Thoracic aorta (tissue), 2 donors: ENCODE results near the gene WDR53. TPM values are rescaled to one million over a fixed set of nuclear protein-coding genes. Genes with fewer than 3 reads are reported as not detected.

ENCODE experiments used
- ATAC-seq: fragments of 150-250 bp; one replicate; pipeline ENCODE4 v1.8.0; 2017; ENCODE audit warnings: low read depth; ENCODE audit not compliant: insufficient number of reproducible peaks, low FRiP score
- DNase-seq: peaks from one replicate; pipeline ENCODE4 v3.0.0-alpha.2; 2020; ENCODE audit warnings: low spot score
- H3K27ac ChIP-seq, 2 donors: fragments of 200-600 bp; sonication (generic); 1 replicate in 1 of 2; 2 replicates in 1 of 2; pipeline ENCODE4 v1.5.1; 2016; ENCODE audit warnings: mild to moderate bottlenecking in 2 of 2, moderate library complexity in 2 of 2
- H3K27me3 ChIP-seq: fragments of 200-600 bp; sonication (generic); replicated peaks from 2 replicates; pipeline ENCODE4 v1.6.0; 2016; ENCODE audit warnings: mild to moderate bottlenecking; ENCODE audit not compliant: insufficient read depth
- H3K36me3 ChIP-seq: fragments of 200-600 bp; sonication (generic); one replicate; pipeline ENCODE4 v1.5.1; 2016
- H3K4me1 ChIP-seq, 2 donors: fragments of 200-600 bp; sonication (generic); 1 replicate in 1 of 2; 2 replicates in 1 of 2; pipeline versions ENCODE4 v1.5.1 to v1.6.0; 2016; ENCODE audit warnings: low read depth in 2 of 2, mild to moderate bottlenecking in 1 of 2; ENCODE audit not compliant: control insufficient read depth in 1 of 2
- H3K4me3 ChIP-seq: fragments of 200-600 bp; sonication (generic); 2 replicates; pipeline ENCODE4 v1.5.1; 2016; ENCODE audit warnings: mild to moderate bottlenecking
- H3K9me3 ChIP-seq: fragments of 200-600 bp; sonication (generic); 2 replicates; pipeline ENCODE4 v1.5.1; 2016
- CTCF ChIP-seq: fragments of 200-600 bp; sonication (generic); IDR thresholded peaks from one replicate; pipeline ENCODE4 v1.5.1; 2019; ENCODE audit warnings: antibody characterized with exemption
- total RNA-seq, 2 donors: library from RNA; depleted of rRNA; stranded (reverse); fragments of >200 nt; gene quantifications; one replicate each; pipeline versions ENCODE4 v1.1.0 to v1.2.3, GENCODE V29; 2016

The WDR53 gene
- total RNA-seq, 2 donors from 2014 or later = 5.6 to 6.7 TPM

GRCh38 chr3:196518966-196519717 lies 49.2 kb downstream of the WDR53 start:
- ATAC-seq (no peak), DNase-seq (no peak)
- H3K36me3 ChIP-seq = no peaks in the 10 kb centered on the region
- no peak overlapping the region for H3K27ac ChIP-seq
- peak; percentile 37 for TF ChIP-seq CTCF
- no peaks in the 10 kb centered on the region for H3K4me1 ChIP-seq
- no peaks in the 10 kb centered on the region for H3K27me3 ChIP-seq
- H3K9me3 ChIP-seq = peaks cover 15% of the 10 kb centered on the region
- no peak overlapping the region for H3K4me3 ChIP-seq

- ATAC-seq (no peak), DNase-seq (no peak)
- no peak for TF ChIP-seq CTCF
- Histone ChIP-seq H3K4me3 (no peak overlapping the region), H3K27ac (no peak overlapping the region), H3K27me3 (no peaks in the 10 kb centered on the region), H3K4me1 (no peaks in the 10 kb centered on the region), H3K36me3 (no peaks in the 10 kb centered on the region), H3K9me3 (peaks cover 15% of the 10 kb centered on the region)
These were observed 50.4 kb downstream of the WDR53 start for GRCh38 chr3:196517919-196518318.

GRCh38 chr3:196517162-196517800 lies 51.1 kb downstream of the WDR53 start:
- no peak for TF ChIP-seq CTCF

GRCh38 chr3:196514913-196515621 lies 53.3 kb downstream of the WDR53 start, which contains the start of gene SMCO1:
Gene SMCO1 (minus strand): TSS chr3:196515346. CDS start chr3:196515209, 137 bp downstream.
- no peak for DNase-seq
- no peak within 1 kb of the TSS for H3K27ac ChIP-seq
- no peak for ATAC-seq
- no peak within 1 kb of the TSS for H3K4me3 ChIP-seq
- peaks cover 11% of the 10 kb centered on the region for H3K9me3 ChIP-seq
- H3K36me3 ChIP-seq = no peaks in the 10 kb centered on the region
- no peaks in the 10 kb centered on the region for H3K27me3 ChIP-seq
- TF ChIP-seq CTCF = no peak
- no peaks in the 10 kb centered on the region for H3K4me1 ChIP-seq

More at GRCh38 chr3:196517162-196517800, 51.1 kb downstream of the WDR53 start:
- DNase-seq = no peak
- H3K9me3 ChIP-seq = peaks cover 15% of the 10 kb centered on the region
- no peak for ATAC-seq
- no peak overlapping the region for H3K4me3 ChIP-seq
- no peaks in the 10 kb centered on the region for H3K27me3 ChIP-seq
- H3K27ac ChIP-seq = no peak overlapping the region
- H3K4me1 ChIP-seq = no peaks in the 10 kb centered on the region
- H3K36me3 ChIP-seq = no peaks in the 10 kb centered on the region

DNA sequence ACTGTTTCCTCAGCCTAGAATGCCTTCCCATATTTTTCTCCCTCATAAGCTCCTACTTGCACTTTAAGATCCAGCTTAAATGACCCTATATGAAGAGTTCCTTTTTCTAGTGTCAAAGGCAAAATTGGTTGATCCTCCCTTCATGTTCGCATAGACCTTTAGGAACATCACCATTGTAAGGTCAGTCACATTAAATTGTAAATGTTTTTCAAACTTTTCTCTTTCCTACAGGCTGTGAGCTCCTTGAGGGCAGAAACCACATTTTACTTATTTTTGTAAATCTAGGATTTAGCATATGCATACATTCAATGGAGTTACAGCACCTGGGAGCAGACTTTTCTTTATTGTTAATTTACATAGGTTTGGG lies 54.0 kb downstream of the WDR53 start:
- no peak overlapping the region for H3K27ac ChIP-seq
- no peaks in the 10 kb centered on the region for H3K27me3 ChIP-seq
- no peaks in the 10 kb centered on the region for H3K4me1 ChIP-seq
- DNase-seq (no peak), ATAC-seq (no peak)
- no peak for TF ChIP-seq CTCF
- no peaks in the 10 kb centered on the region for H3K36me3 ChIP-seq
- peaks cover 4% of the 10 kb centered on the region for H3K9me3 ChIP-seq
- H3K4me3 ChIP-seq = no peak overlapping the region
